SK-N-SH treated with all-trans-retinoic acid at 6 μM for 48 hours (cell line): ENCODE measurements around the gene OCIAD2.

Experiments used
- BACH2 ChIP-seq: fragments of 250-450 bp; sonication (Bioruptor Pico); IDR thresholded peaks from 2 replicates; pipeline ENCODE4 v1.9.0; 2021; ENCODE audit warnings: mild to moderate bottlenecking, borderline replicate concordance
- CREB5 ChIP-seq: fragments of 250-450 bp; sonication (Bioruptor Pico); IDR thresholded peaks from 2 replicates; pipeline ENCODE4 v1.5.1; 2020; ENCODE audit warnings: low read depth, mild to moderate bottlenecking, moderate library complexity
- CSDC2 ChIP-seq: fragments of 250-450 bp; sonication (Bioruptor Pico); IDR thresholded peaks from 2 replicates; pipeline ENCODE4 v1.5.0; 2020; ENCODE audit warnings: mild to moderate bottlenecking, moderate library complexity
- CSRNP3 ChIP-seq: fragments of 250-450 bp; sonication (Bioruptor Pico); IDR thresholded peaks from 2 replicates; pipeline ENCODE4 v1.5.1; 2021; ENCODE audit warnings: mild to moderate bottlenecking, moderate library complexity
- PATZ1 ChIP-seq: fragments of 250-450 bp; sonication (Bioruptor Pico); IDR thresholded peaks from 2 replicates; pipeline ENCODE4 v1.8.0; 2020; ENCODE audit warnings: mild to moderate bottlenecking, moderate library complexity, borderline replicate concordance
- POU6F1 ChIP-seq: fragments of 250-450 bp; sonication (Bioruptor Pico); IDR thresholded peaks from 2 replicates; pipeline ENCODE4 v1.8.0; 2021; ENCODE audit warnings: low read depth, mild to moderate bottlenecking, moderate library complexity, borderline replicate concordance
- PPARA ChIP-seq: fragments of 250-450 bp; sonication (Bioruptor Pico); IDR thresholded peaks from 2 replicates; pipeline ENCODE4 v1.5.0; 2020; ENCODE audit warnings: mild to moderate bottlenecking, borderline replicate concordance
- RARB ChIP-seq: fragments of 250-450 bp; sonication (Bioruptor Pico); IDR thresholded peaks from 2 replicates; pipeline ENCODE4 v1.8.0; 2021; ENCODE audit warnings: mild to moderate bottlenecking, moderate library complexity
- TOX ChIP-seq: fragments of 250-450 bp; sonication (Bioruptor Pico); IDR thresholded peaks from 2 replicates; pipeline ENCODE4 v1.8.0; 2021; ENCODE audit warnings: mild to moderate bottlenecking, moderate library complexity, borderline replicate concordance
- TSHZ2 ChIP-seq: fragments of 250-450 bp; sonication (Bioruptor Pico); IDR thresholded peaks from 2 replicates; pipeline ENCODE4 v1.5.0; 2020; ENCODE audit warnings: mild to moderate bottlenecking, moderate library complexity
- ZC3H10 ChIP-seq: fragments of 250-450 bp; sonication (Bioruptor Pico); IDR thresholded peaks from 2 replicates; pipeline ENCODE4 v1.5.1; 2021; ENCODE audit warnings: mild to moderate bottlenecking, moderate library complexity
- ZFP30 ChIP-seq: fragments of 450-650 bp; formaldehyde crosslinking; IDR thresholded peaks from 2 replicates; pipeline ENCODE4 v1.5.0; 2022; ENCODE audit warnings: mild to moderate bottlenecking, moderate library complexity
- ZNF70 ChIP-seq: fragments of 450-650 bp; formaldehyde crosslinking; IDR thresholded peaks from 2 replicates; pipeline ENCODE4 v1.5.0; 2020; ENCODE audit warnings: mild to moderate bottlenecking, moderate library complexity
- ZNF8 ChIP-seq: fragments of 450-650 bp; formaldehyde crosslinking; IDR thresholded peaks from 2 replicates; pipeline ENCODE4 v1.5.0; 2020; ENCODE audit warnings: mild to moderate bottlenecking, moderate library complexity

GRCh38 chr4:48947731-48948130 is 41.2 kb upstream of the OCIAD2 start:
- no peak for TF ChIP-seq ZNF70 (CRISPR knock-in tag)
- no peak for TF ChIP-seq ZFP30 (CRISPR knock-in tag)
- TF ChIP-seq BACH2 (CRISPR knock-in tag), result no peak
- TF ChIP-seq CSDC2, result no peak
- no peak for TF ChIP-seq ZNF8 (CRISPR knock-in tag)
- no peak for TF ChIP-seq PPARA (CRISPR knock-in tag)
- TF ChIP-seq PATZ1 (CRISPR knock-in tag), result no peak
- no peak for TF ChIP-seq CREB5 (CRISPR knock-in tag)
- no peak for TF ChIP-seq POU6F1 (CRISPR knock-in tag)
- no peak for TF ChIP-seq ZC3H10 (CRISPR knock-in tag)
- no peak for TF ChIP-seq TOX (CRISPR knock-in tag)
- no peak for TF ChIP-seq RARB (CRISPR knock-in tag)
- no peak for TF ChIP-seq CSRNP3 (CRISPR knock-in tag)
- TF ChIP-seq TSHZ2 (CRISPR knock-in tag), result no peak
